GM19035 (cell line): Measurements from ENCODE around the gene ELF1.
"Not testable (repeated sequence)": the region's sequence is repeated elsewhere in the genome, so short reads cannot be mapped to it uniquely, and the experiment has no call there.

Source experiments
- ATAC-seq: cut with Tn5 transposase; IDR thresholded peaks from one replicate; pipeline ENCODE4 v1.9.1; 2021; ENCODE audit not compliant: unreplicated experiment

Gene ELF1

DNA sequence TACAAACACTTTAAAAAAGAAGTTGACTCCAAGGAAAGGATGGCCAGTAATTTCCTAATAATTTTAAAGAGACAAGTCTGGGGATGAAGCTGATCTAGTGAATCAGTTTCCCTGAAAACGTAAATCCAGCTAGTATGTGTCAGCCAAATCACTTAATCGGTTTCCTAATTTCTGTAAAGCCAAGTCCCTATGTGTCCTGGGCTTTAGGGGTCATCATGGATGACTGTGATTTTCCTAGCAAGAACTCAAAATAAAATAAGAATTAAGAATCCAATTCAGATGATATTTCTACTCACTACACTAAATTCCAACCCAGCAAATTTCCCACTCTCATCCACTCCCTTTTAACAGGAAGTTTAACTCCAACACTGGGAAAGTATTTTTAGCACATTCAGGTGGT lies 35.9 kb downstream of the ELF1 start:
- ATAC-seq: no peak

GRCh38 chr13:40982772-40983171 lies 36.3 kb downstream of the ELF1 start:
- ATAC-seq: peak; percentile 59

GRCh38 chr13:40981949-40982348 lies 37.2 kb downstream of the ELF1 start:
- no peak for ATAC-seq

DNA sequence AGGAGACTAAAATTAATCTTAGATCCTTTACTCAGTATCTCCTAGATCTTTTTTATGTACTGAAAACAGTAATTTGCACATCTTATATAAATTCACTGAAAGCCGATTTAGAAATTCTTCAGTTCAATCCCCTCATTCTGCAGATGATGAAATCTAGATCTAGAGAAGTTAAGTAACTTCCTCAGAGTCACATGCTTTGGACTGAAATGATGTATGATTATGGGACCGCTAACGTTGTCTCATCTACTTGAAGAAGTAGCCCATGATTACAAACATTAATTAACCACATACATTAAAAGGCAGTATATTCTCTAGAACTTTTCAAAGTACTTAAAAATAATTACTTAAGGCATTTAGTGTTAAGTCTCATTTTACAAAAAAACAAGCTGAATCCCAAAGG lies 37.8 kb downstream of the ELF1 start:
- ATAC-seq: no peak

GRCh38 chr13:40980461-40980860 lies 38.7 kb downstream of the ELF1 start:
- no peak for ATAC-seq

- no peak for ATAC-seq
Measured at GRCh38 chr13:40979232-40979631, 39.9 kb downstream of the ELF1 start.

DNA sequence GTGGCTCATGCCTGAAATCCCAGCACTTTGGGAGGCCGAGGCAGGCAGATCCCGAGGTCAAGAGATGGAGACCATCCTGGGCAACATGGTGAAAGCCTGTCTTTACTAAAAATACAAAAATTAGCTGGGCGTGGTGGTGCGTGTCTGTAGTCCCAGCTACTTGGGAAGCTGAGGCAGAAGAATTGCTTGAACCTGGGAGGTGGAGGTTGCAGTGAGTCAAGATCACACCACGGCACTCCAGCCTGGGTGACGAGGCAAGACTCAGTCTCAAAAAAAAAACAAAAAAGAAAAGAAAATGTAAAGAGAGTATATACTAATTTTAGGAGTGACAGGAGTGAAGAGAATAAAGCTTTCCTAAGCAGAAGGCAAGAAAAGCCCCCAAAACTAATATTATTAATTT lies 41.0 kb downstream of the ELF1 start:
- not testable (repeated sequence) for ATAC-seq

DNA sequence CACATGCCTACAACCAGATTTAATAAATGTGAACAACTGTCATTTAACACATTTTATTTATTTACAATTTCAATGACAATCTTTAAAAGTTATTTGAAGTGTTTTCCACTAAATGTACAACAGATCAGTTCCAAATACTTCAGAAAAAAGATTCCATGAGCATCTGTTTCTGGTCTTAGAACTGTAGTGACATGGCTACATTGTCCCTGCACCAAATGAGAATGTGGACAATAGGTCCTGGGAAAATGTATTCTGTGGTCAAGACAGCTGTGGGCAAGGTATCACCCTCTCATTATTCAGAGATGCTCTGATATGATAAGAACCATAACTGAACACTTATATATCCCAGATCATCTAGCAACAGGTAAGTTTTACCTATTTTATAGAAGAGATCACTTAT lies 43.7 kb downstream of the ELF1 start:
- ATAC-seq: no peak

- peak; percentile 75 for ATAC-seq
Measured at GRCh38 chr13:40974460-40975407, 44.4 kb downstream of the ELF1 start.

- ATAC-seq: no peak
Measured at GRCh38 chr13:40973409-40973808, 45.7 kb downstream of the ELF1 start.

- no peak for ATAC-seq
Measured at GRCh38 chr13:40971321-40971720, 47.8 kb downstream of the ELF1 start.

DNA sequence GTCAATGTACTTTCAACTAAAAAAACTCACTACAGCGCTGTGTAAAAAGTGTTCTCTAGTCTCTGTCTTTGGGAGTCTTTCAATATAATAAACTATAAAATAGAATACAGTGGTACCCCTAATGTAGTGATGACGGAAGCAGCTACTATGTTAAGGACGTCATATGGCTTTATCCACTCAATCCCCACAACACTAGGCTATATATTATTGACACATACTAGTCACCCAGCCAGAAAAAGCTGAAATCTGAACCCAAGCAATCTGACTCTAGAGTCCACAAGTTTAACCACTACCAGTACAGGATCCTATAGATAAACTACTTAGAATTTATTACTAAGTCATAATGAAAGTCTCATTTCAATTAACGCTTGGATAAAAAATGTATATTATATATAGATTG lies 48.3 kb downstream of the ELF1 start:
- no peak for ATAC-seq

GRCh38 chr13:40969169-40969901 lies 49.8 kb downstream of the ELF1 start:
- ATAC-seq: peak; percentile 51

- no peak for ATAC-seq
Measured at GRCh38 chr13:40968416-40969000, 50.6 kb downstream of the ELF1 start.

- ATAC-seq: no peak
Measured at GRCh38 chr13:40966298-40966697, 52.8 kb downstream of the ELF1 start.

- no peak for ATAC-seq
Measured at GRCh38 chr13:40963927-40964326, 55.2 kb downstream of the ELF1 start.

- no peak for ATAC-seq
Measured at GRCh38 chr13:40961826-40962225, 57.3 kb downstream of the ELF1 start.

- ATAC-seq: no peak
Measured at GRCh38 chr13:40961214-40961613, 57.9 kb downstream of the ELF1 start.

DNA sequence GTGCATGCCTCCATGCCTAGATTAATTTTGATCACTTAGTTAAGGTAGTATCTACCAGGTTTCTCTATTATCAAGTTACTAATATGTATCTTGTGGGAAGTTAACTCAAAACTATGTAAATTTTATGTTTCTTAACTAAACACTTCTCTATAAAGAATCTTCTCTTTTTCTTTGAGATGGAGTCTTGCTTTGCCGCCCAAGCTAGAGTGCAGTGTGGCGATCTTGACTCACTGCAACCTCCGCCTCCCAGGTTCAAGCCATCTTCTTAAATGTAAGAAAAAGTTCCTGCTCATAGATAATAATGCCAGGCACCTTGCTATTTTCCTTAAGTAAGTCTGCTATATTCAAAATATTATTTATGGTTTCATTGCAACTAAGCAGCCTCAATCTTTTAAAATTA lies 58.4 kb downstream of the ELF1 start:
- no peak for ATAC-seq

- no peak for ATAC-seq
Measured at GRCh38 chr13:40958655-40959054, 60.5 kb downstream of the ELF1 start.

- no peak for ATAC-seq
Measured at GRCh38 chr13:40946485-40946884, 72.6 kb downstream of the ELF1 start.

GRCh38 chr13:40943073-40943472 lies 76.0 kb downstream of the ELF1 start:
- no peak for ATAC-seq
